Neuronal stem cell (in vitro differentiated cells): ENCODE data around the gene PKD2L2.

ENCODE experiments used
- DNase-seq: peaks from one replicate; pipeline ENCODE4 v3.0.0-alpha.2; 2013; ENCODE audit warnings: low spot score
- H2AFZ ChIP-seq: one replicate; pipeline ENCODE4 v1.6.1; 2013; ENCODE audit warnings: mild to moderate bottlenecking, low read length, inconsistent platforms
- H2AK5ac ChIP-seq: 2 replicates; pipeline ENCODE4 v1.6.1; 2013; ENCODE audit warnings: low read depth, mild to moderate bottlenecking, inconsistent platforms, low read length, moderate library complexity, mixed read lengths
- H2BK120ac ChIP-seq: 2 replicates; pipeline ENCODE4 v1.6.1; 2013; ENCODE audit warnings: low read depth, mild to moderate bottlenecking, inconsistent platforms, low read length, moderate library complexity, mixed read lengths
- H2BK12ac ChIP-seq: one replicate; pipeline ENCODE4 v1.6.1; 2013; ENCODE audit warnings: low read length, inconsistent platforms
- H2BK15ac ChIP-seq: 2 replicates; pipeline ENCODE4 v1.6.1; 2013; ENCODE audit warnings: mild to moderate bottlenecking, low read length, inconsistent platforms, mixed read lengths
- H2BK5ac ChIP-seq: one replicate; pipeline ENCODE4 v1.6.1; 2013; ENCODE audit warnings: inconsistent platforms, mild to moderate bottlenecking, low read length, moderate library complexity
- H3K14ac ChIP-seq: one replicate; pipeline ENCODE4 v1.6.1; 2013; ENCODE audit warnings: low read length, inconsistent platforms
- H3K18ac ChIP-seq: 2 replicates; pipeline ENCODE4 v1.6.1; 2013; ENCODE audit warnings: low read length, inconsistent platforms
- H3K23ac ChIP-seq: 2 replicates; pipeline ENCODE4 v1.6.1; 2013; ENCODE audit warnings: low read depth, mild to moderate bottlenecking, mixed read lengths, low read length, inconsistent platforms; ENCODE audit not compliant: poor library complexity
- H3K27ac ChIP-seq: replicated peaks from 3 replicates; pipeline ENCODE4 v1.5.1; 2013; ENCODE audit warnings: low read length, inconsistent platforms
- H3K27me3 ChIP-seq, 3 experiments: 2 replicates each; pipeline ENCODE4 v1.6.1; 2013; ENCODE audit warnings: low read length in 3 of 3, mild to moderate bottlenecking in 2 of 3, inconsistent platforms in 1 of 3, low read depth in 1 of 3, mixed read lengths in 1 of 3, moderate library complexity in 1 of 3; ENCODE audit not compliant: control insufficient read depth in 3 of 3, insufficient read depth in 3 of 3
- H3K36me3 ChIP-seq, 2 donors: replicated peaks in 1 of 2; 2 replicates each; pipeline ENCODE4 v1.6.1; 2013; ENCODE audit warnings: low read length in 2 of 2; ENCODE audit not compliant: control insufficient read depth in 2 of 2, insufficient read depth in 2 of 2
- H3K4ac ChIP-seq: 2 replicates; pipeline ENCODE4 v1.6.1; 2013; ENCODE audit warnings: inconsistent platforms, mild to moderate bottlenecking, low read length, moderate library complexity
- H3K4me1 ChIP-seq, 2 donors: 1 replicate in 1 of 2; 2 replicates in 1 of 2; pipeline ENCODE4 v1.6.1; 2013; ENCODE audit warnings: low read length in 2 of 2, low read depth in 1 of 2; ENCODE audit not compliant: control insufficient read depth in 2 of 2, insufficient read depth in 1 of 2
- H3K4me2 ChIP-seq: one replicate; pipeline ENCODE4 v1.6.1; 2013; ENCODE audit warnings: mild to moderate bottlenecking, low read length, inconsistent platforms; ENCODE audit not compliant: insufficient read depth, poor library complexity, severe bottlenecking
- H3K4me3 ChIP-seq, 2 donors: 2 replicates each; pipeline ENCODE4 v1.5.1; 2013; ENCODE audit warnings: low read length in 2 of 2, mild to moderate bottlenecking in 2 of 2, inconsistent platforms in 1 of 2, moderate library complexity in 1 of 2
- H3K79me1 ChIP-seq: one replicate; pipeline ENCODE4 v1.6.1; 2013; ENCODE audit warnings: low read depth, mild to moderate bottlenecking, inconsistent platforms, low read length, moderate library complexity
- H3K9ac ChIP-seq: one replicate; pipeline ENCODE4 v1.6.1; 2013; ENCODE audit warnings: mild to moderate bottlenecking, low read depth, low read length, inconsistent platforms; ENCODE audit not compliant: poor library complexity
- H3K9me3 ChIP-seq, 2 donors: replicated peaks in 1 of 2; 2 replicates each; pipeline versions ENCODE3 to v1.6.1; 2013; ENCODE audit warnings: low read length in 2 of 2, mild to moderate bottlenecking in 2 of 2, inconsistent platforms in 1 of 2, low read depth in 1 of 2, mixed read lengths in 1 of 2, moderate library complexity in 1 of 2; ENCODE audit not compliant: control insufficient read depth in 2 of 2, insufficient read depth in 1 of 2
- H4K8ac ChIP-seq: one replicate; pipeline ENCODE4 v1.6.1; 2013; ENCODE audit warnings: low read depth, mild to moderate bottlenecking, inconsistent platforms, low read length, moderate library complexity
- H4K91ac ChIP-seq: one replicate; pipeline ENCODE4 v1.6.1; 2013; ENCODE audit warnings: low read length, low read depth, mild to moderate bottlenecking, inconsistent platforms; ENCODE audit not compliant: poor library complexity
- WGBS, 2 donors: extraction: QIAGEN DNeasy Blood & Tissue Kit; methylation state at CpG; one replicate each; pipeline ENCODE4 v1.1.7; 2013; ENCODE audit warnings: missing lambda C conversion rate in 2 of 2, mixed read lengths in 1 of 2; ENCODE audit not compliant: insufficient read length in 2 of 2, insufficient replicate concordance in 1 of 2; ENCODE audit errors: extremely low coverage in 2 of 2; 5-methylcytosine and 5-hydroxymethylcytosine counted together

The PKD2L2 gene

GRCh38 chr5:137872466-137872865 is 16.8 kb upstream of the PKD2L2 start:
- WGBS, 2 donors: no CpG with 5 or more reads among the region's 3 CpGs
- no peak overlapping the region for H3K18ac ChIP-seq
- H3K79me1 ChIP-seq: no peaks in the 10 kb centered on the region
- no peak overlapping the region for H3K4ac ChIP-seq
- no peak overlapping the region for H3K4me2 ChIP-seq
- H3K9me3 ChIP-seq: no peaks in the 10 kb centered on the region
- H3K4me1 ChIP-seq: no peaks in the 10 kb centered on the region
- no peak overlapping the region for H4K8ac ChIP-seq
- no peak overlapping the region for H2AK5ac ChIP-seq
- H3K4me3 ChIP-seq: no peak overlapping the region
- H2AFZ ChIP-seq: no peak overlapping the region
- no peak for DNase-seq
- H2BK15ac ChIP-seq: no peak overlapping the region
- H3K36me3 ChIP-seq: no peaks in the 10 kb centered on the region
- H4K91ac ChIP-seq: no peak overlapping the region
- H2BK12ac ChIP-seq: no peak overlapping the region
- no peak overlapping the region for H3K27ac ChIP-seq
- H2BK120ac ChIP-seq: no peak overlapping the region
- H3K9ac ChIP-seq: no peak overlapping the region
- H3K14ac ChIP-seq: no peak overlapping the region
- H3K23ac ChIP-seq: no peak overlapping the region
- H2BK5ac ChIP-seq: no peak overlapping the region
- peaks cover 0 to 56% (median 0%) of the 10 kb centered on the region in 3 experiments for H3K27me3 ChIP-seq

- Histone ChIP-seq H3K4me2 (no peak overlapping the region), H3K4ac (no peak overlapping the region), H3K4me1 (no peaks in the 10 kb centered on the region), H3K14ac (no peak overlapping the region), H2BK12ac (no peak overlapping the region), H3K4me3 (no peak overlapping the region), H4K91ac (no peak overlapping the region), H2BK15ac (no peak overlapping the region), H3K23ac (no peak overlapping the region), H3K27ac (no peak overlapping the region), H3K79me1 (no peaks in the 10 kb centered on the region), H4K8ac (no peak overlapping the region), H3K27me3 (peaks cover 0 to 30% (median 0%) of the 10 kb centered on the region in 3 experiments), H3K9ac (no peak overlapping the region), H2BK120ac (no peak overlapping the region), H3K9me3 (no peaks in the 10 kb centered on the region), H3K18ac (no peak overlapping the region), H2AK5ac (no peak overlapping the region), H2AFZ (no peak overlapping the region), H2BK5ac (no peak overlapping the region), H3K36me3 (no peaks in the 10 kb centered on the region)
- DNase-seq: no peak
Observed at GRCh38 chr5:137876101-137876500, 13.2 kb upstream of the PKD2L2 start.

- Histone ChIP-seq H2BK15ac (no peak overlapping the region), H3K27me3 (peaks cover 0 to 21% (median 0%) of the 10 kb centered on the region in 3 experiments), H3K36me3 (no peaks in the 10 kb centered on the region), H3K18ac (no peak overlapping the region), H2BK12ac (no peak overlapping the region), H3K4me2 (no peak overlapping the region), H3K4me3 (no peak overlapping the region), H3K9me3 (no peaks in the 10 kb centered on the region), H3K14ac (no peak overlapping the region), H3K4ac (no peak overlapping the region), H3K79me1 (no peaks in the 10 kb centered on the region), H2AFZ (no peak overlapping the region), H3K23ac (no peak overlapping the region), H4K8ac (no peak overlapping the region), H2BK120ac (no peak overlapping the region), H3K4me1 (no peaks in the 10 kb centered on the region), H3K27ac (no peak overlapping the region), H2BK5ac (no peak overlapping the region), H4K91ac (no peak overlapping the region), H3K9ac (no peak overlapping the region), H2AK5ac (no peak overlapping the region)
- DNase-seq: no peak
- no CpG with 5 or more reads among the region's 1 CpG for WGBS, 2 donors
Observed at GRCh38 chr5:137880313-137880712, 8.9 kb upstream of the PKD2L2 start.

GRCh38 chr5:137887831-137888230 is 1.4 kb upstream of the PKD2L2 start:
- no peak overlapping the region for H2AK5ac ChIP-seq
- no peak overlapping the region for H4K8ac ChIP-seq
- no CpG with 5 or more reads among the region's 2 CpGs for WGBS, 2 donors
- H3K9me3 ChIP-seq: peaks cover 0 to 2% of the 10 kb centered on the region in 2 donors
- H3K23ac ChIP-seq: no peak overlapping the region
- no peak overlapping the region for H3K18ac ChIP-seq
- no peak overlapping the region for H2BK120ac ChIP-seq
- peaks cover 2 to 7% of the 10 kb centered on the region in 2 donors for H3K4me1 ChIP-seq
- peaks cover 3% of the 10 kb centered on the region for H3K79me1 ChIP-seq
- no peak overlapping the region for H3K4ac ChIP-seq
- H2BK12ac ChIP-seq: no peak overlapping the region
- H2BK15ac ChIP-seq: no peak overlapping the region
- H3K36me3 ChIP-seq: no peaks in the 10 kb centered on the region
- no peak overlapping the region for H3K9ac ChIP-seq
- H3K4me2 ChIP-seq: no peak overlapping the region
- no peak overlapping the region for H3K4me3 ChIP-seq
- no peak overlapping the region for H4K91ac ChIP-seq
- no peak overlapping the region for H3K27ac ChIP-seq
- H2AFZ ChIP-seq: peak overlapping the region; percentile 88
- no peak overlapping the region for H3K14ac ChIP-seq
- H3K27me3 ChIP-seq: peaks cover 0 to 2% (median 0%) of the 10 kb centered on the region in 3 experiments
- no peak for DNase-seq
- H2BK5ac ChIP-seq: no peak overlapping the region
